ENCODE results near the gene SLC39A13. TPM values are rescaled to one million over a fixed set of nuclear protein-coding genes. Genes with fewer than 3 reads are reported as not detected.

Gene SLC39A13
- total RNA-seq, 2 experiments from 2014 or later, result 36.6 to 39.2 TPM

DNA sequence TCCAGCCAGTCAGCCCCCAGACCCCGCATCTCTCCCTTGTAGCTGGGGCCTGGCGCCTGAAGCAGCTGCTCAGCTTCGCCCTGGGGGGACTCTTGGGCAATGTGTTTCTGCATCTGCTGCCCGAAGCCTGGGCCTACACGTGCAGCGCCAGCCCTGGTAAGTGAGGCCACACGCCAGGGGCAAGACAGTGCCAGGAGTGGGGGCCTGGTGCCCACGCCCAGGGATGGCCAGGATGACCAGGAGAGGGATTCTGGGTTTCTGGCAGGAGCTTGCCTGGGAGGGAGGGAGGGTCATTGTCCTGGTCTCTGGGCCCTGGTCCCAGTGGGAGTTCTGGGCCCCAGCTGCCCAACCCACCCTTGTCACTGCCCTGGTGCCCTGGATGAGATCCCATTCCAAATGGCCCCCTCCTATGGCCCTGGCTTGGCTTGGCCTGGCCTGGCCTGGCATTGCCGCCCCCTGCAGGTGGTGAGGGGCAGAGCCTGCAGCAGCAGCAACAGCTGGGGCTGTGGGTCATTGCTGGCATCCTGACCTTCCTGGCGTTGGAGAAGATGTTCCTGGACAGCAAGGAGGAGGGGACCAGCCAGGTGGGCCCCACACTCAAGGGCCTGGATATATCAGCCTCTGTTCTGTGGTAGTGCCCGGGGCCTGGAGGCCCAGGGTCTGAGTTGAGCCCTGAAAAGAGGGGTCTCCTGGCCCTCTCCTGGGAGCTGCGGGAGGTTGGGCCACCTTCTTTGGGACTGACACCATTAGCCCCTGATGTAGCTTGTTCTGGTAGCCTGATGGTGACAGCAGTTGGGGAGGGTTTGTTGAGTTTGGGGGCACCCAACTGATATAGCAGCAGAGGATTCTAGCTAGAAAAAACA, 3.7 kb downstream of the SLC39A13 start:
- Histone ChIP-seq H3K4me3 (ENCODE audit: low read length) (no peak overlapping the region), H3K36me3 (ENCODE audit: insufficient read depth, low read length) (peaks cover 27% of the 10 kb centered on the region), H3K27me3 (ENCODE audit: control insufficient read depth in 1 of 2, insufficient read depth in 2 of 2, low read length in 2 of 2) (no peaks in the 10 kb centered on the region), H3K27ac (ENCODE audit: low read depth in 1 of 2, low read length in 2 of 2) (no peak overlapping the region), H3K4me1 (ENCODE audit: insufficient read depth, low read length) (peaks cover 36% of the 10 kb centered on the region), H3K9me3 (ENCODE audit: control insufficient read depth in 1 of 2, insufficient read depth in 1 of 2, low read length in 2 of 2) (no peaks in the 10 kb centered on the region)
- DNase-seq, result peak in 13 of 14 experiments; percentile 25 to 73 (median 51)
- ChIA-PET POLR2A (interaction anchor here (1.0 to 2.0 kb wide), 4 partner anchors 12 to 234 kb away, joined by 3 to 11 read pairs (median 7); no protein-coding TSS in a partner anchor), CTCF (interaction anchor here (0.6 to 3.4 kb wide), 15 partner anchors 9 to 590 kb away, joined by 3 to 43 read pairs (median 3); no protein-coding TSS in a partner anchor)
- no peak overlapping the region for H3K4me3 Mint-ChIP-seq
- intact Hi-C loops (cut with DNase I, micrococcal nuclease), result loop anchor here in 1 of 2 experiments (1.0 kb wide), 1 partner anchor 38 kb away; no protein-coding TSS in a partner anchor
- H3K27me3 Mint-ChIP-seq, result no peaks in the 10 kb centered on the region
- peaks cover 14% of the 10 kb centered on the region for H3K4me1 Mint-ChIP-seq (ENCODE audit: low read depth)
- H3K9me3 Mint-ChIP-seq, result no peaks in the 10 kb centered on the region
- peaks cover 47% of the 10 kb centered on the region for H3K36me3 Mint-ChIP-seq (ENCODE audit: low read depth)
- no peak overlapping the region for H3K27ac Mint-ChIP-seq
- TF ChIP-seq, protein P1, sequence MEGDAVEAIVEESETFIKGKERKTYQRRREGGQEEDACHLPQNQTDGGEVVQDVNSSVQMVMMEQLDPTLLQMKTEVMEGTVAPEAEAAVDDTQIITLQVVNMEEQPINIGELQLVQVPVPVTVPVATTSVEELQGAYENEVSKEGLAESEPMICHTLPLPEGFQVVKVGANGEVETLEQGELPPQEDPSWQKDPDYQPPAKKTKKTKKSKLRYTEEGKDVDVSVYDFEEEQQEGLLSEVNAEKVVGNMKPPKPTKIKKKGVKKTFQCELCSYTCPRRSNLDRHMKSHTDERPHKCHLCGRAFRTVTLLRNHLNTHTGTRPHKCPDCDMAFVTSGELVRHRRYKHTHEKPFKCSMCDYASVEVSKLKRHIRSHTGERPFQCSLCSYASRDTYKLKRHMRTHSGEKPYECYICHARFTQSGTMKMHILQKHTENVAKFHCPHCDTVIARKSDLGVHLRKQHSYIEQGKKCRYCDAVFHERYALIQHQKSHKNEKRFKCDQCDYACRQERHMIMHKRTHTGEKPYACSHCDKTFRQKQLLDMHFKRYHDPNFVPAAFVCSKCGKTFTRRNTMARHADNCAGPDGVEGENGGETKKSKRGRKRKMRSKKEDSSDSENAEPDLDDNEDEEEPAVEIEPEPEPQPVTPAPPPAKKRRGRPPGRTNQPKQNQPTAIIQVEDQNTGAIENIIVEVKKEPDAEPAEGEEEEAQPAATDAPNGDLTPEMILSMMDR (IDR thresholded peaks at IDR 0.05), result peak; percentile 77
- no peak for ATAC-seq (ENCODE audit: poor library complexity)

DNA sequence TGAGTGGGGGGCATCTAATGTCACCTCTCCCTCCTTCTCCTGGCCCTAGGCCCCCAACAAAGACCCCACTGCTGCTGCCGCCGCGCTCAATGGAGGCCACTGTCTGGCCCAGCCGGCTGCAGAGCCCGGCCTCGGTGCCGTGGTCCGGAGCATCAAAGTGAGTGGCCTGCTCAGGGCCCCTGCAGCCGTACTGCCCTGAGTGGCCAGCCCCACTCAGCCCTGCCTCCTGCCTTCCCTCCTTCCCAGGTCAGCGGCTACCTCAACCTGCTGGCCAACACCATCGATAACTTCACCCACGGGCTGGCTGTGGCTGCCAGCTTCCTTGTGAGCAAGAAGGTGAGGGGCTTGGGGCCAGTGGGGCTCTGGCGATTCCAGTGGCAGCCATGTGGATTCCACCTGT, 5.0 kb downstream of the SLC39A13 start:
- no peak overlapping the region for H3K4me3 Mint-ChIP-seq
- ChIA-PET CTCF (no interaction called here), POLR2A (interaction anchor here (2.0 kb wide), 1 partner anchor 39 kb away, joined by 11 read pairs; no protein-coding TSS in a partner anchor)

DNA sequence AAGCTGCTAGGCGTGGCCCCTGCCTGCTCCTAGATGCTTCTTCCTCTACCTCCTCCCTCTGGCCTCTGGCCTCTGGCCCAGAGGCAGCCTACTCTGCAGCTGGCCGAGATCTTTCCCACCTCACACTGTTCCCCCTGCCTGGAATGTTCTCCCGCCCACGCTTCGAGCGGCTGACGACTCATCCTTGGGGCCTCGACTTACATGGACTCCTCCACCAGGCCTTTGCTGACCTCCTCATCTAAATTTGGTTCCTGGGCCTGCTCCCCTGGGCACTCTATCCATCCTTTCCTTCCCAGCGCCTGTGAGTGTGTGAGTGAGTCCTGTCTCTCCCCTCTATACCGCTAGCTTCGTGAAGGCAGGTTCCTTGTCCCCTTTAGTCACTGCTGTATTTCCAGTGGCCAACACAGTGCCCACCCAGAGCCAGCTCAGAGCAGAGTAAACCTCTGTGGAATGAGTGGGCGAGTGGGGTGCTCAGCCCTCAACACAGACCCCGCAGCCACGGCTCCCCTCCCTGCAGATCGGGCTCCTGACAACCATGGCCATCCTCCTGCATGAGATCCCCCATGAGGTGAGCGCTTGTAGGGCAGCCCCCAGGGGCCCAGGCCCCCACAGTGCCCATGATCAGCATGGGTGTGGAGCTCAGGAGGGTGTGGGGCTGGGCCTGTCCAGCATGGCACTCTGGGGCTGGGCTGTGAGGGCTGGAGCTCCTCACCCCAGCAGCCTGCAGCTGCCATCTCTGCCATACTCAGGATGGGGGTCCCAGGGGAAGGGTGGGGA, 5.7 kb downstream of the SLC39A13 start:
- H3K27me3 ChIP-seq (ENCODE audit: control insufficient read depth in 1 of 2, insufficient read depth in 2 of 2, low read length in 2 of 2), result no peaks in the 10 kb centered on the region
- Mint-ChIP-seq H3K36me3 (ENCODE audit: low read depth) (peaks cover 53% of the 10 kb centered on the region), H3K4me3 (peak overlapping the region; percentile 4), H3K27ac (peak overlapping the region; percentile 8), H3K9me3 (no peaks in the 10 kb centered on the region), H3K4me1 (ENCODE audit: low read depth) (peaks cover 2% of the 10 kb centered on the region), H3K27me3 (no peaks in the 10 kb centered on the region)
- H3K4me3 ChIP-seq (ENCODE audit: low read length), result no peak overlapping the region
- intact Hi-C loops (cut with DNase I, micrococcal nuclease), result no loop called here
- ATAC-seq (ENCODE audit: poor library complexity), result no peak
- ChIA-PET CTCF (no interaction called here), POLR2A (no interaction called here)
- H3K27ac ChIP-seq (ENCODE audit: low read depth in 1 of 2, low read length in 2 of 2), result no peak overlapping the region
- peaks cover 22% of the 10 kb centered on the region for H3K4me1 ChIP-seq (ENCODE audit: insufficient read depth, low read length)
- H3K36me3 ChIP-seq (ENCODE audit: insufficient read depth, low read length), result peaks cover 47% of the 10 kb centered on the region
- H3K9me3 ChIP-seq (ENCODE audit: control insufficient read depth in 1 of 2, insufficient read depth in 1 of 2, low read length in 2 of 2), result no peaks in the 10 kb centered on the region
- TF ChIP-seq, protein P1 (IDR thresholded peaks at IDR 0.05), result no peak
- peak in 1 of 14 experiments; percentile 17 for DNase-seq

More for the DNA sequence above, 5.0 kb downstream of the SLC39A13 start:
- H3K9me3 Mint-ChIP-seq, result no peaks in the 10 kb centered on the region
- no peak overlapping the region for H3K27ac Mint-ChIP-seq
- intact Hi-C loops (cut with DNase I, micrococcal nuclease), result no loop called here
- no peaks in the 10 kb centered on the region for H3K27me3 Mint-ChIP-seq
- Histone ChIP-seq H3K4me1 (ENCODE audit: insufficient read depth, low read length) (peaks cover 28% of the 10 kb centered on the region), H3K9me3 (ENCODE audit: control insufficient read depth in 1 of 2, insufficient read depth in 1 of 2, low read length in 2 of 2) (no peaks in the 10 kb centered on the region), H3K27me3 (ENCODE audit: control insufficient read depth in 1 of 2, insufficient read depth in 2 of 2, low read length in 2 of 2) (no peaks in the 10 kb centered on the region), H3K4me3 (ENCODE audit: low read length) (no peak overlapping the region), H3K27ac (ENCODE audit: low read depth in 1 of 2, low read length in 2 of 2) (no peak overlapping the region), H3K36me3 (ENCODE audit: insufficient read depth, low read length) (peaks cover 39% of the 10 kb centered on the region)
- peaks cover 6% of the 10 kb centered on the region for H3K4me1 Mint-ChIP-seq (ENCODE audit: low read depth)
- TF ChIP-seq, protein P1 (IDR thresholded peaks at IDR 0.05), result no peak
- H3K36me3 Mint-ChIP-seq (ENCODE audit: low read depth), result peaks cover 50% of the 10 kb centered on the region
- peak in 1 of 14 experiments; percentile 15 for DNase-seq
- ATAC-seq (ENCODE audit: poor library complexity), result no peak

All from CD4-positive, alpha-beta T cell (primary cell).